Left lung (tissue), 10 donors: ENCODE data around the gene TARS1. TPM values are rescaled to one million over a fixed set of nuclear protein-coding genes. Genes with fewer than 3 reads are reported as not detected.
A peak's percentile ranks its signal among the peaks of the same experiment; 100 is the strongest.

Experiments used
- ATAC-seq: fragments of 200-7000 bp; cut with Tn5 transposase; one replicate; pipeline ENCODE4 v1.9.1; 2020; ENCODE audit warnings: moderate library complexity
- DNase-seq, 4 donors: peaks; one replicate each; pipeline ENCODE4 v3.0.0-alpha.2; 2013 to 2020
- H3K27ac ChIP-seq, 2 donors: fragments of 200-600 bp; sonication (generic) in 1 of 2; one replicate each; pipeline versions ENCODE4 v1.5.0 to v1.8.0; 2020 to 2021
- H3K27me3 ChIP-seq, 2 donors: fragments of 200-600 bp; sonication (generic) in 1 of 2; one replicate each; pipeline versions ENCODE4 v1.5.0 to v1.8.0; 2020 to 2021
- H3K36me3 ChIP-seq, 2 donors: fragments of 200-600 bp; sonication (generic) in 1 of 2; one replicate each; pipeline versions ENCODE4 v1.5.0 to v1.8.0; 2020 to 2021
- H3K4me1 ChIP-seq, 2 donors: fragments of 200-600 bp; one replicate each; pipeline ENCODE4 v1.8.0; 2021
- H3K4me3 ChIP-seq, 2 donors: fragments of 200-600 bp; sonication (generic) in 1 of 2; one replicate each; pipeline versions ENCODE4 v1.5.0 to v1.8.0; 2020 to 2021; ENCODE audit warnings: mild to moderate bottlenecking in 1 of 2
- H3K9me3 ChIP-seq, 2 donors: fragments of 200-600 bp; sonication (generic) in 1 of 2; one replicate each; pipeline versions ENCODE4 v1.5.0 to v1.8.0; 2020 to 2021
- CTCF ChIP-seq, 2 donors: fragments of 200-600 bp; sonication (generic) in 1 of 2; IDR thresholded peaks; one replicate each; pipeline versions ENCODE4 v1.5.0 to v1.8.0; 2021; ENCODE audit warnings: antibody characterized with exemption in 2 of 2
- intact Hi-C, 2 donors: fragments of 100-400 bp; cut with DNase I; formaldehyde crosslinking; loops; one replicate each; pipeline versions ENCODE4 v1.11.2 to v1.14.2; 2022
- polyA plus RNA-seq, 6 donors: library from polyadenylated mRNA; unstranded; fragments of 120-200 nt; gene quantifications; one replicate each; pipeline ENCODE4 v1.2.1, GENCODE V29; 2013; ENCODE audit not compliant: insufficient read length in 6 of 6
- total RNA-seq, 2 donors: library from RNA; stranded (reverse); fragmentation: NEBNext Ultra II Directional; extraction: Animal tissue kit (Norgen Biotek cat#: 25700); gene quantifications; one replicate each; pipeline ENCODE4 v1.2.1, GENCODE V29; 2021
- donor health status: DM: no; HTN: yes; CAD: no.
- donor health status: DM: no; HTN: no; CAD: no.

TARS1 gene
- total and polyA plus RNA-seq, 8 donors, result 94.6 to 121 (median 105) TPM

GRCh38 chr5:33423018-33423630 is 17.6 kb upstream of the TARS1 start:
- intact Hi-C loops, result loop anchor here in 1 of 2 donors (10.0 kb wide), 1 partner anchor 718 kb away; no protein-coding TSS in a partner anchor
- no peak overlapping the region for H3K27ac ChIP-seq
- no peaks in the 10 kb centered on the region for H3K36me3 ChIP-seq
- ATAC-seq, result peak; percentile 52
- H3K4me1 ChIP-seq, result no peaks in the 10 kb centered on the region
- H3K27me3 ChIP-seq, result no peaks in the 10 kb centered on the region
- no peak overlapping the region for H3K4me3 ChIP-seq
- no peaks in the 10 kb centered on the region for H3K9me3 ChIP-seq
- peak in 2 of 4 donors; percentile 26 to 51 for DNase-seq
- peak in 1 of 2 donors; percentile 23 for TF ChIP-seq CTCF (IDR thresholded peaks at IDR 0.05)

GRCh38 chr5:33425314-33425713 is 15.5 kb upstream of the TARS1 start:
- intact Hi-C loops, result loop anchor here in 1 of 2 donors (10.0 kb wide), 1 partner anchor 721 kb away; no protein-coding TSS in a partner anchor
- Histone ChIP-seq H3K36me3 (no peaks in the 10 kb centered on the region), H3K4me1 (no peaks in the 10 kb centered on the region), H3K27ac (no peak overlapping the region), H3K4me3 (no peak overlapping the region), H3K27me3 (no peaks in the 10 kb centered on the region), H3K9me3 (no peaks in the 10 kb centered on the region)
- ATAC-seq (no peak), DNase-seq (no peak)
- TF ChIP-seq CTCF (IDR thresholded peaks at IDR 0.05), result no peak

GRCh38 chr5:33430983-33431382 is 9.8 kb upstream of the TARS1 start:
- no peak overlapping the region for H3K27ac ChIP-seq
- H3K4me1 ChIP-seq, result no peaks in the 10 kb centered on the region
- no peak for TF ChIP-seq CTCF (IDR thresholded peaks at IDR 0.05)
- no peak overlapping the region for H3K4me3 ChIP-seq
- no peaks in the 10 kb centered on the region for H3K36me3 ChIP-seq
- intact Hi-C loops, result no loop called here
- no peaks in the 10 kb centered on the region for H3K9me3 ChIP-seq
- H3K27me3 ChIP-seq, result no peaks in the 10 kb centered on the region
- DNase-seq, result no peak
- no peak for ATAC-seq

- no peak overlapping the region for H3K27ac ChIP-seq
- ATAC-seq (no peak), DNase-seq (no peak)
- H3K27me3 ChIP-seq, result no peaks in the 10 kb centered on the region
- H3K4me3 ChIP-seq, result no peak overlapping the region
- intact Hi-C loops, result no loop called here
- H3K9me3 ChIP-seq, result no peaks in the 10 kb centered on the region
- H3K4me1 ChIP-seq, result no peaks in the 10 kb centered on the region
- TF ChIP-seq CTCF (IDR thresholded peaks at IDR 0.05), result no peak
- no peaks in the 10 kb centered on the region for H3K36me3 ChIP-seq
Measured at GRCh38 chr5:33432656-33433055, 8.1 kb upstream of the TARS1 start.

GRCh38 chr5:33433303-33434240 is 7.2 kb upstream of the TARS1 start:
- intact Hi-C loops, result no loop called here
- no peak for TF ChIP-seq CTCF (IDR thresholded peaks at IDR 0.05)
- Histone ChIP-seq H3K9me3 (no peaks in the 10 kb centered on the region), H3K36me3 (no peaks in the 10 kb centered on the region), H3K4me3 (no peak overlapping the region), H3K27ac (no peak overlapping the region), H3K27me3 (no peaks in the 10 kb centered on the region), H3K4me1 (peaks cover 0 to under 1% of the 10 kb centered on the region in 2 donors)
- no peak for ATAC-seq
- no peak for DNase-seq
